Stimulated activated CD4-positive, alpha-beta T cell treated with anti-CD3 and anti-CD28 coated beads, Interleukin-12 subunit alpha, Interleukin-12 subunit beta, amount 100 ng/mL, for 4 hours (primary cell): ENCODE measurements around the gene RBM47.
"Not testable (repeated sequence)": the region's sequence is repeated elsewhere in the genome, so short reads cannot be mapped to it uniquely, and the experiment has no call there.

Source experiments
- DNase-seq: peaks from one replicate; pipeline ENCODE4 v3.0.0-alpha.2; 2020

RBM47 gene

DNA sequence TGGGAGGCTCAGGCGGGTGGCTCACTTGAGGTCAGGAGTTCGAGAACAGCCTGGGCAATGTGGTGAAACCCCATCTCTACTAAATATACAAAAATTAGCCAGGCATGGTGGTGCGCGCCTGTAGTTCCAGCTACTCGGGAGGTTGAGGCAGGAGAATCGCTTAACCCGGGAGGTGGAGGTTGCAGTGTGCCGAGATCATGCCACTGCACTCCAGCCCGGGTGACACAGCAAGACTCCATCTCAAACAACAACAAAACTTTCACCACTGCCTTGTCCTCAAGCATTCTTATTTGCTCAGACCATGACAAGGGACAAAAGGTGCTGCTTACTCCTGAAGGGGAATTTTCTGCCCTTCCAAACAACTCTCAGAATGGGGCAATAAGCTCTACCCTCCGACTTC lies 194.4 kb downstream of the RBM47 start:
- not testable (repeated sequence) for DNase-seq

DNA sequence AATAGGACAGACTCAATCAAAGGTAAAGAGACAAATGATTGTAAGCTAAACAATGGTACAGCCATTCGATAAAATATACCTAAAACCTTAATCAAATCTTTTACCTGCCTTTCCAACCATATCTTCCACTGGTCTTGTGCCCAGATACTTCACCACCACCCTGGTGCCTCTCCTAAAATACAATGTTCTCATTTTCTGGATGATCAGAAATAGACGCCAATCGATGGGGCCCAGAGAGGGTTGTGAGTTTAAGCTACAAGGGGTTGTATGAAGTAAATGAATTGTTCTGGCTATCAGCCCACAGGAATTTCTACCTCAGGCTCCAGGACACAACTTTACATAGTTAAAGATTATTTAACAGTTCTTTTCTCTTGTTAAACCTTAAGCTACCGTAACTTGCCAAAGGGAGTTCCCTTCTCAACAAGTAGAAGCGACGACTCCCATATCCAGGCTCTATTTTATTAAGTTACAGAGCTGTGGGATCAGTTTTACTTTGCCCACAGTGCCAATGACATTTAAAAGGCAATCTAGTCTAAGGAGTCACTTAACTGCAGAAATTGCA lies 195.5 kb downstream of the RBM47 start:
- DNase-seq: no peak

DNA sequence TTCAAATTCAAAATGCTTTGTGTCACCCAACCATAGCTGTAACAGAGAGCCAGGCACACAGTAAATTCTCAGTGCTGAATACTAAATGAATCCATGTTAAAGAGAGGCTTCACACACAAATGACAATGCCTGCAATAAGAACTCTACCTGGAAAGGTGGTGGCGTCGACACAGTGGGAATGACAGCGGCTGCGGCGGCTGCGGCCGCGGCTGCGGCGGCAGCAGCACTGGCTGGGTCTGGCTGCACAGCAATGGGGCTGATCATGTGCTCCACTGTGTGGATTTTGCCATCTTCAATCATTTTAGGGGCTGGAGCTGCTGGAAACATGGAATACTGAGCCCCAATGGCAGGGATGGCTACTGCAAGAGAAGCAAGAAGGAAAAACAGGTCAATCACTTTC lies 197.2 kb downstream of the RBM47 start:
- DNase-seq: no peak

DNA sequence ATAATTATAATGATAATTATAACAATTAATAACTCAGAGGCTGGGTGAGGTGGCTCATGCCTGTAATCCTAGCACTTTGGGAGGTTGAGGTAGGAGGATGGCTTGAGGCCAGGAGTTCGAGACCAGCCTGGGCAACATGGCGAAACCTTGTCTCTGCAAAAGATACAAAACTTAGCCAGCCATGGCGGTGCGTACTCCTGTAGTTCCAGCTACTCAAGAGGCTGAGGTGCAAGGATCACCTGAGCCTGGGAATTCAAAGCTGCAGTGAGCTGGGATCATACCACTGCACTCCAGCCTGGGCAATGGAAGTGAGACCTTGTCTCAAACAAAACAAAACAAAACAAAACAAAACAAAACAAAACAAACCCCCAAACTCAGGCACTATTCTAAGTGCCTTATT lies 201.8 kb downstream of the RBM47 start:
- DNase-seq: not testable (repeated sequence)

DNA sequence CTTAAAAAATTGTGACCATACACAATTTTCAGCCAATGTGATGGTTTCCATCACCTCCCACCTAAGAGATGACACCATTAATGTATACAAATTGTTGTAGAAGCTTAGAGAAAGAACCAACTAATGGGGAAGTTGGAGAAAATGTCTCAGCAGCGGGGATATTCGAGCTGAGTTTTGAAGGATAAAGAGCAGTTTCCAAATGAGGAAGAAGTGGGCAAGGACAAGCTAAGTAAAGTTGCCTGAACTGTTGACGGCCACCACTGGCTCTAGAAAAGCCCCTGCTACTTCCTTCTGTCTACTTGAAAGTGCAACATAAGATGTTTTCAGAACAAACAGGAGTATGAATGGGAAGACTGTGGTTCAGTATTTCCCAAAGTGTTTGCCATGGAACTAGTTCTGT lies 202.5 kb downstream of the RBM47 start:
- DNase-seq: no peak

DNA sequence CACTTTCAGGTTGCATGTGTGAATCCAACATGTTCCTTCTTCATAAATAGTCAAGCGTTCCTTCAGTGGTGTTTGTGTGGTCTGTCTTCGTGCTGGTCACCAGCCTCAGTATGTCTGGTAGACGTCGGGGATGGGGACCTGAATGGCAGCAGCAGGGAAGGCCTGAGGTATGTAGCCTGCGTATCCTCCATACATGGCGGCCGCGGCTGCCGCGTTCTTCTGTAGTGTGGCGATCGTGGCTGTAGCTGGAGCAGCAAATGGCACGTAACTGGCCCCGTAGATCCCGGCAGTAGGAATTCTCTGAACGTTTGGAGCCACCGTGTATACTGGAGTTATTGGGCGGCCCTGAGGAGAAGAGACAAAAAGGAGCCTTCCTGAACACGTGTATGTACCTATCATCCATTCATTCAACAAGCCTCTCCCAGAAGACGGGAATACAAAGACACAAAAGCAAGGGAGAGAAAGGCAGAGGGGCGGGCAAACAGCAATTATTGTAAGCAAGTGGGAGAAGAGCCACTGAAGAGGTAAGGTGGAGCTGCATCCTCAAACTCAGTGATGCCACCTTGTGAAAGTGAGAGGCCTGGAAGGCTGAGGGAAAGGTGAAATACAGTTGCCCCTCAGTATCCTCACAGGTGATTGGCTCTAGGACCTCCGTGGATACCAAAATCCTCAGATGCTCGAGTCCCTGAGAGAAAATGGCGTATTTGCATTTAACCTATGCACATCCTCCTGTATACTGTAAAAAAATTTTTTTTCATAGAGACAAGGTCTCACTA lies 203.7 kb downstream of the RBM47 start:
- DNase-seq: no peak

DNA sequence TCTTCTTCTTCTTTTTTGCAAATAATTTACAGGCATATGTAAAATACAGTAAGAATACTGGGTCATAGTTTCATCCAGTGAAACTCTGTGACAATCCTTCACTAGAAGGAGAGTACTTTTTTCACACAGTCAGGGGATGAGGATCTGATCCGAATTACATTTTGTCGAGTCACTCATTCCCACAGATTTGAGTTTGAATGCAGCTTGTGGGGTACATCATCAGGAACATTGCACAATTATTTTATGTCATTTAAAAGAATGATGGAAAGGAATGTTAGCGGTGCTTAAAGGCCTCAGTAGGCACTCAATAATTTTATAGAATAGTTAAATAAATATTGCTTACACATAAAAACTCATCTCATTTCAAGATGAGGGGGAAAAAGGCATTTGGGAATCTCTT lies 205.9 kb downstream of the RBM47 start:
- no peak for DNase-seq

DNA sequence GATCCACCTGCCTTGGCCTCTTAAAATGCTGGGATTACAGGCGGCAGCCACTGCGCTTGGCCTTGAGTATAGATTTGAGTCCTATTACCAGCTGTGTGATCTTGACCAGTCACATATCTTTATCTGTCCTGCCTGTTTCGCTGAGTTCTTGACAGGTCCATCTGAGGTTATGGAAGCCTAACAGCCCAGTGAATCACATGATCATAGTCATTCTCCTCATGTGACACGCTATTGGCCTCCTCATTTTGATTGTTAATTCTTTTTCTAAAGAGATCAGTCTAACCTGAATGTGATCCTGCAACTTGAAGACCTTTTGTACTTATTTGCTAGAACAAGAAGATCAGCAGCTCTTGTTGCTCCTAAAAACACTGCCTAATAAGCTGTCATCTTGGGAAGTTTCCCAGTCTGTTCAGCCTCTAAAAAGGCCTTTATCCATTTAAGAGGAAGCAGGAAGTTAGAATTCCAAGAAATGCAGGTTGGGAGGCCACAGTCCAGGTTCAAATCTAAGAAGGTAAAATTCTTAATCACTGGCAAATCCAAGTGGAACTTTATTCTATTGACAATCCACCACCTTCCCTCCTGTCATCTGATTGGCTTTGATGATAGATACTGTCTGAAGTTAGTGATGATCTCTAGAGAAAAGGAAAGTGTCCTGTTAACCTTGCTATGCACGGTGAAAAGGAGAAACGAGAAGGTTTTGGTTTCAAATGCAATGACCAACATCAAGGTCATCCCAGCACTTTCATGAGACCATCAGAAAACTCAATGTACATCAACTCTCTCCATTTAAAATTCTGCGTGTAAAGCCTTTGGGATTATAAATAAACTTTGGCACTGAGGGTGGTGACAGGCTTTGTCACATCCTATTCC lies 207.6 kb downstream of the RBM47 start:
- DNase-seq: no peak

DNA sequence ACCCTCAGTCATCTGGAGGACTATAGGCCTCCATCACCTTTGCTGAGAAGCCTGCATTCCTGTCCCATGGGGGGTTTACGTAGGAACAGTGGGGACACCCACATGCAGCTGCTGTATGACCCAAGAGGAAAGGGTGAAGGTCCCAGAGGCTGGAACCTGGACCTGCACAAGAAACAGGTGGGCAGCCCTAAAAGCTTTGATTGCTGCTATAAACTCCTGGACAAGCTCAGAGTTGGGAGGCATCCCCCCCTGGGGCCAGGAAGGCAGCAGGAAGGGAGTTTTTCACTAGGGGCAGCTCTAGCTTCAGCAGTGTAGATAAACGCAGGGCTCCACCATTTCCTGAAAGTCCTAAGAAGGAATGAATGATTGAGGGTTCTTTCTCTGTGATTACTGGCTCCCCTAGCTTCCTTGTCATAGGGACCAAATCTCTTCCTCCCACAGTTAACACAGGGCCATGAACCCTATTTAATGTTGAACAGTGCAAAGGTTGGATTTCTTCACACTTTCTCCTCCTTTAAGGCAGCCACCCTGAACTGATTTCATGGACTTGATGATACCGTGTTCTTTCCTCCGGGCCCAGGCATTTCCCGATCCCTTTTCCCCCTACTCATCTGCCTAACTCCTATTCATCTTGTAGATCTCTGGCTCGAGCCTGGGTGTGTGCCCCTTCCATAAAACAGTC lies 210.3 kb downstream of the RBM47 start:
- DNase-seq: no peak

DNA sequence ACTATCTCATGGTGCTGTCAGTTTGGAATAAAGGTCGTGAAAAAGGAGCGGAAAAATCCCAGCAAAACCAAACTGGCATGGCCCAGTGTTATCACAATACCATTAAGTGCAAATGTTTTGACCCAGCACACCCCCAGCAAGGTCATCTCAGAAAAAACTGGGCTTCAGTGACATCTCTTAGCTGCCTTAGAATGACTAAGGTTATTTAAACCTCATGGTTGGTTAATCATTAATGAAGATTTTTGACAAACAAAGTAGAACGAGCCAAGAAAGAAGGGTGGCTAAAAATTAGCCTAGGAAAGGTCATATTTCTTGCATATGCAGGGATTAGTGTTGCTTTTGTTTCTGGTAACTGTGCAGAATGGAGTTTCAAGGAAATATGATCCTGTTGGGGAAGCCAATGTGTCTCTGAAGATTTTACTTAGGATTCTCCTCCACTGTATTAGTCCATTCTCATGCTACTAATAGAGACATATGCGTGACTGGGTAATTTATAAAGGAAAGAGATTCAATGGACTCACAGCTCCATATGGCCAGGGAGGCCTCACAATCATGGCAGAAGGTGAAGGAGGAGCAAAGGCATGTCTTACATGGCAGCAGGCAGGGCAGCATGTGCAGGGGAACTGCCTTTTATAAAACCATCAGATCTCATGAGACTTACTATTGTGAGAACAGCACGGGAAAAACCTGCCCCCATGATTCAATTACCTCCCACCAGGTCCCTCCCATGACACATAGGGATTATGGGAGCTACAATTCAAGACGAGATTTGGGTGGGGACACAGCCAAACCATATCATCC lies 211.0 kb downstream of the RBM47 start:
- DNase-seq: no peak

DNA sequence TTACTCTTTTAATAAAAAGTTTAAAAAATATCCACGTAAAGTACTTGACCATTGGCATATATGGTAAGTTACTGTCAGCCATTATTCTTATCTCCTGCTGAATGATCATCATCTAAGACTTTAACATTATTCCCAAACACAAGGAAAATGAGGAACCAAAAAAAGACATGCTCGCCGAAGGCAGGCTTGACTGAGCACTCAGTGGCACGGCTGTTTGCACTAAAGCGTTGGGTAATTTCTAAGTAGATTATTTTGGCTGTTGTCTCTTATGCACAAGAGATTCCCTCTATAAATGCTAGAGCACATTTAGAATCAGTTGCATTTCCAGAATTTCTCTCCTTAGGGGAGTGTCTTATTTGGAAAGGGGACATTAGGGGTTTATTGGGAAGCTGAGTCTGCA lies 211.7 kb downstream of the RBM47 start:
- no peak for DNase-seq

DNA sequence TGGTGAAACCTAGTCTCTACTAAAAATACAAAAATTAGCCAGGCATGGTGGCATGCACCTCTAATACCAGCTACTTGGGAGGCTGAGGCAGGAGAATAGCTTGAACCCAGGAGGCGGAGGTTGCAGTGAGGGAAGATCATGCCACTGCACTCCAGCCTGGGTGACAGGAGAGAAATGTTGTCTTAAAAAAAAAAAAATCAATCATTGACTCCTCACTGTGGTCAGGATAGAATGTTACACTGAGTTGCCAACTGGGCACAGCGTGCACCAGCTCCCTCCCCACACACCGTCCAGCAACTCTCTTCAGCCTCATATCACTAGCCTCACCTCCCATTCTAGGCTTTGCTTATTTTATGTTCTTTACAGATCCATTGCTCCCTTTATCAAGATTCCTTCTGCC lies 215.0 kb downstream of the RBM47 start:
- DNase-seq: no peak

DNA sequence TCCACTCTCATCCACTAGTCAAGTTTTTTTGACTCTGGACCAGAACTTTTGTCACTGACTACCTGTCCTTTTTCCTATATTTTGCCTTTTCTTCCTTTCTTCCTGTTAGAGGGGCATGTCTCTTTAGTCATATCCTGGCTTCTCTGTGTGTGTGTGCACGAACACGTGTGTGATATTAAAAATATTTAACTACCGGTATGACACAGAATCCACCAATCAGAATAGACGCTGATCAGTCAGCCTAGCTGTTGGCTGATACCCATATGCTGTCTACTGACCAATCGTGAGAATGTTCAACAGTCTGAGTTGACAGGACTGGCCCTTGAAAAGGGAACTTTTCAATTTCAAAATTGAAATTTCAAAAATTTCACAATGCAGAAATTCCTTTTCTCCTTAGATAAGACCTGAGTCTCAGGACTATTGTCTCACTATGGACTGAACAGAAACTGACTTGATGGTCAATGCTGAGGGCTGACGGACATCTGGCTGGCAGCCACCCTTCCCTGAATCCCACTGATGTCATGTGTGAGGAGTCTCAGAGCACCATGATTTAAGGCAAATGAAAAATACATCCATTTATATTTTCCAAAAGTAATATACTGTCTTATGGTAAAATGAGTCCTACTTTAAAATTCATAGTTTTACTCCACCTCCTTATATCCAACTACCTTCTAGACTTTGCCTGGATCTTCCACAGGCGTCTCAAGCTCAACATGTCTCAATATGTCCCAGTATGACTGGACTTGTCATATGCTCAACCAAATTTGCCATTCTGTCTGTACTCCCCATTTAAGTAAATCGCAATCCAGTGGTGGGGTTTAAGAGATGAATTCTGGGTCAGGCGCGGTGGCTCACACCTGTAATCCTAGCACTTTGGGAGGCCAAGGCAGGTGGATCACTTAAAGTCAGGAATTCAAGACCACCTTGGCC lies 216.5 kb downstream of the RBM47 start:
- no peak for DNase-seq

DNA sequence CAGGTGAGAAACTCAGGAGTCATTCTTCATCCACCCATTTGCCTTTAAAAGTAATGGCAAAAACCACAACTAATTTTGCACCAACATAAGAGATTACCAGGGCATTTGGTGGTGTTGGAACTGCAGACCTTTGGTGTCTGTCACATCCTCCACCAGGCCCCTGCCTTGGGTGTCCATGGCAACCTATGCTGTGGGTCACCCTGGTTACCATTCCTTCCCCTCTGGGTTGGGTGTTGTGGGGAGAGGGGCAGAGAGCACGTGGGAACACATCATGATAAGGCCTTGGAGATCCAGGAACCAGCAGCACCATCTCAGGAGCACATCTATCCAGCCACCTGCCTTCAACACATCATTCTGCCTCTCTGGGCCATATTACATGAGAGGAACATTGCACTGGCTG lies 217.3 kb downstream of the RBM47 start:
- DNase-seq: no peak

DNA sequence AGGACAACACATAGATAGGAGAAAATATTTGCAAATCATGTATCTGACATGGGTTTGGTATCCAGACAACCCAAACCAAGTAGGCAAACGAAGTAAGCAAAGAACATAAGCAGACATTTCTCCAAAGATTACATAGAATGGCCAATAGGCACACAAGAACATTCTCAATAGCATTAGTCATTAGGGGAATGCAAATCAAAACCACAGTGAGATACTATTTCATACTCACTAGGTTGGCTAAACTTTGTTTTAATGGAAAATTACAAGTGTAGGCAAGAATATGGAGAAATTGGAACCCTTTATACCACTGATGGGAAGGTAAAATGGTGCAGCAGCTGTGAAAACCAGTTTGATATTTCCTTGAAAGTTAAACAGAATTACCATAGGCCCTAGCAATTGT lies 219.8 kb downstream of the RBM47 start:
- no peak for DNase-seq

DNA sequence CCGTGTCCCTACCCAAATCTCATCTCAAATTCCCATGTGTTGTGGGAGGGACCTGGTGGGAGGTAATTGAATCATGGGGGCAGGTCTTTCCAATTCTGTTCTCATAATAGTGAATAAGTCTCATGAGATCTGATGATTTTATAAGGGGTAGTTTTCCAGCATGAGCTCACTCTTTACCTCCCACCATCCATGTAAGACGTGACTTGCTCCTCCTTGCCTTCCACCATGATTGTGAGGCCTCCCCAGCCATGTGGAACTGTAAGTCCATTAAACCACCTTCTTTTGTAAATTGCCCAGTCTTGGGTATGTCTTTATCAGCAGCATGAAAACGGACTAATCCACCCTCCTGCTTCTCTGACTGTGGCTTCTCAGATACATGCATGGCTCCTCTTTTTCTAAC lies 222.2 kb downstream of the RBM47 start:
- DNase-seq: not testable (repeated sequence)

DNA sequence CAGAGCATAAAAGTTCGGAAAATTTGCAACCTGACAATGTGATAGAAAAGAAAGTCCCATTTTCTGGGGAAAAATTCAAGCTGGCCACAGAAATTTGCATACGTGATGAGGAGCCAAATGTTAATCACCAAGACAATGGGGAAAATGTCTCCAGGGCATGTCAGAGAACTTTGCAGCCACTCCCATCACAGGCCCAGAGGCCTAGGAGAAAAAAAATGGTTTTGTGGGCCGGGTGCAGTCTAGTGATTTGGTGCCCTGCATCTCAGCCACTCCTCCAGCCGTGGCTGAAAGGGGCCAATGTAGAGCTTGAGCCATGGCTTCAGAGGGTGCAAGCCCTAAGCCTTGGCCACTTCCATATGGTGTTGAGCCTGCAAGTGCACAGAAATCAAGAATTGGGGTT lies 223.3 kb downstream of the RBM47 start:
- no peak for DNase-seq

DNA sequence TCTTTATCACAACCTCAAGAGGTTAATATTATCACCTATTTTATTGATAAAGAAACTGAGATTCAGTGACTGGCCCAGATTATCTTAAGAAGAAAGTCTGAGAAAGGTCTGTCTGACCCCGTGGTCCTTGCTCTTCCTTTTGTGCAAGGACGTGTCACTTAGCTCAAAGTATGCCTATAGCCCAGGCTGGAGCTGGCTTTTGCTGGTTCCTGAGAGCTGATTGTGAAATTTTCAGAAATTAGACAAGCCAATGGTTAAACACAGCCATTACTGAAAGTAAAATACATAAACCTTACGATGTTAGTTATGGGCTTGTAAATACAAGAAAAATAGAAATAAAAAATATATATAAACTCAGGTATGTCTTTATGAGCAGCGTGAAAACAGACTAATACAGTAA lies 224.5 kb downstream of the RBM47 start:
- no peak for DNase-seq

DNA sequence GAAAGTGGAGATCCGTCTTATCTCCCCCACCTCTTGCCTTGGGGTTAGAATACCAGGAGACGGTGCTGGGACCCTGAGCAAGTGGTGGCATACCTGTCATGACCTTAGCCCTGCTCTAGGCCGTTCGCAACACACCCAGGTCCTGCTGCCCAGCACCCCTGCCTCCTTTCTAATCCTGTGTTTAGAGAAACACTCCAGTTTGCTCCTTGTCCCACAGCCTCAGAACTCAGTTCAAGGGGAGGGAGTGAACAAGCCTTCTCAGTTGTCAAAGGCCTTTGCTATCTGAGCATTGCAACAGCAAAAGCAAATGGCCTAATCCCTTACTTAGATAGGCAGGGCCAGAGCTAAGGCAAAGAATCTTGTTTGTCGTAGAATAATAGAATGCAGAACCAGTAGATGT lies 226.6 kb downstream of the RBM47 start:
- no peak for DNase-seq

DNA sequence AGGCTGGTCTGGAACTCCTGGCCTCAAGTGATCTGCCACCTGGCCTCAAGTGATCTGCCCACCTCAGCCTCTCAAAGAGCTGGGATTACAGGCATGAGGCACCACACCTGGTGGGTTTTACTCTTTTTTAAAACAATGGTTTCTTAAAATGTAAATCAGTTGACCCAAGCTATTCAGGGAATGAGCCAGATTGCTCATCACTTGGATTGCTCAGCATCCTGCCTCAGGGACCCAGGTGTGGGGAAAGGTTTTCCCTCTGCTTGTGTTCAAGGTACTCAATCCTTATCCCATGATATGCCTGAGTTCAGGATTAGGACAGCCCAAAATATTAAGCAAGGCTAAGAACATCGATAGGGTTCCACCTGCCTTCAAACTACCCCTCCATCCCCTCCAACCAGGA lies 227.1 kb downstream of the RBM47 start:
- no peak for DNase-seq

DNA sequence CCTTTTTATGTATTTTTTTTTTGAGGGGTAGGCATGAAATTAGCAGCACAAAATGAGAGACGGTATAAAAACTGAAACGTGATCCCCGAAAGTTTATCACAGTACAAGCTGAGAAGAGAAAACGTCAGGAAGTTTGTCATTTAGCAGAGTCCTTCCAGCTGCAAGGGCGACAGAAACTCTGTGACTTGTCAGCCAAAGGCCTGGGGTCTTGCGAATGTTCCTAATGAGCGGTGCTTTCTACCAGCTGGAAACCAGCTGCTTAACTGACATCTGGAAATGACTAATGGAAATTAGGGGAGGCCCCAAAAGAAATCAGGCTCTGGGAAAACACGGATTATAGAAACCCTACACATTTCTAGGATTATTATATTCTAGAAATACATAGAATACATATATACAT lies 228.0 kb downstream of the RBM47 start:
- no peak for DNase-seq
